ENCODE data around the gene PAQR7. TPM values are rescaled to one million over a fixed set of nuclear protein-coding genes. Genes with fewer than 3 reads are reported as not detected.

The PAQR7 gene
- total RNA-seq, 2 experiments from 2014 or later, result 1.1 to 1.5 TPM

- Histone ChIP-seq H3K27me3 (ENCODE audit: control insufficient read depth in 1 of 2, insufficient read depth in 2 of 2, low read length in 2 of 2) (no peaks in the 10 kb centered on the region), H3K4me1 (ENCODE audit: insufficient read depth, low read length) (peaks cover 30% of the 10 kb centered on the region), H3K9me3 (ENCODE audit: control insufficient read depth in 1 of 2, insufficient read depth in 1 of 2, low read length in 2 of 2) (no peaks in the 10 kb centered on the region), H3K27ac (ENCODE audit: low read depth in 1 of 2, low read length in 2 of 2) (no peak overlapping the region), H3K4me3 (ENCODE audit: low read length) (no peak overlapping the region), H3K36me3 (ENCODE audit: insufficient read depth, low read length) (peaks cover 26% of the 10 kb centered on the region)
- Mint-ChIP-seq H3K27me3 (no peaks in the 10 kb centered on the region), H3K4me1 (ENCODE audit: low read depth) (peaks cover 8% of the 10 kb centered on the region), H3K36me3 (ENCODE audit: low read depth) (peaks cover 41% of the 10 kb centered on the region), H3K27ac (peak overlapping the region; percentile 49), H3K9me3 (no peaks in the 10 kb centered on the region), H3K4me3 (peak overlapping the region; percentile 30)
- POLR2A ChIA-PET, result no interaction called here
- intact Hi-C loops (cut with DNase I, micrococcal nuclease), result loop anchor here (5.0 kb wide), 2 partner anchors 291 to 411 kb away; no protein-coding TSS in a partner anchor
- CTCF ChIA-PET, result no interaction called here
- ATAC-seq (ENCODE audit: poor library complexity) (no peak), DNase-seq (no peak)
- TF ChIP-seq CTCF (IDR thresholded peaks at IDR 0.05), result no peak
These were observed 62.3 kb downstream of the PAQR7 start for GRCh38 chr1:25813071-25813733.

Small RNA genes within 50 kb of the gene (microRNA-seq; reads per million reads assigned to microRNA genes)
- gene MIR3917 (ENCODE audit: borderline microRNAs expressed, borderline replicate concordance), result not detected

Other genes starting within 250 kb of the PAQR7 start
- 10 to 100 TPM; 25.3 to 25.7 TPM for gene SELENON, start 75.5 kb downstream of the PAQR7 start, total RNA-seq
- gene MTFR1L, start 55.8 kb downstream of the PAQR7 start, total RNA-seq, result 10 to 100 TPM; 25.5 to 28.0 TPM
- gene AUNIP, start 16.3 kb downstream of the PAQR7 start, total RNA-seq, result not detected
- 10 to 100 TPM; 25.2 to 25.6 TPM for gene STMN1, start 30.7 kb upstream of the PAQR7 start, total RNA-seq
- gene PAFAH2, start 122.4 kb upstream of the PAQR7 start, total RNA-seq, result 1 to 10 TPM; 7.9 to 8.1 TPM
- gene EXTL1, start 146.1 kb upstream of the PAQR7 start, total RNA-seq, result not detected
- not detected for gene SLC30A2, start 170.4 kb upstream of the PAQR7 start, total RNA-seq
- not detected for gene TRIM63, start 191.9 kb upstream of the PAQR7 start, total RNA-seq
- gene PDIK1L, start 236.1 kb upstream of the PAQR7 start, total RNA-seq, result 1 to 10 TPM; 9.5 to 9.9 TPM

Measured in CD4-positive, alpha-beta T cell (primary cell).